H1 (cell line): Measurements from ENCODE around the gene SGMS1. TPM values are rescaled to one million over a fixed set of nuclear protein-coding genes. Genes with fewer than 3 reads are reported as not detected.

ENCODE experiments used
- ATF2 ChIP-seq: IDR thresholded peaks from 2 replicates; pipeline ENCODE4 v1.6.1; 2012; ENCODE audit warnings: low read length, inconsistent platforms
- ATF3 ChIP-seq: IDR thresholded peaks from 2 replicates; pipeline ENCODE4 v1.6.1; 2011; ENCODE audit warnings: low read depth, mild to moderate bottlenecking, low read length; ENCODE audit not compliant: insufficient read depth
- BACH1 ChIP-seq: IDR thresholded peaks from 2 replicates; pipeline ENCODE4 v1.6.1; 2012; ENCODE audit warnings: low read length, improper control_type of control experiment
- CTBP2 ChIP-seq: IDR thresholded peaks from 2 replicates; pipeline ENCODE4 v1.7.0; 2011; ENCODE audit warnings: borderline replicate concordance, mild to moderate bottlenecking, moderate library complexity, mixed read lengths, low read length; ENCODE audit not compliant: insufficient read depth, insufficient read length
- CTCF ChIP-seq, 3 experiments: IDR thresholded peaks; 1 replicate in 2 of 3; 2 replicates in 1 of 3; pipeline versions ENCODE4 v1.5.1 to v1.6.1; 2011; ENCODE audit warnings: low read length in 3 of 3, mild to moderate bottlenecking in 3 of 3, inconsistent platforms in 2 of 3, low read depth in 1 of 3, moderate library complexity in 1 of 3; ENCODE audit not compliant: insufficient read depth in 1 of 3; ENCODE audit errors: control extremely low read depth in 1 of 3
- GTF2F1 ChIP-seq: IDR thresholded peaks from 2 replicates; pipeline ENCODE4 v1.6.1; 2012; ENCODE audit warnings: low read depth, low read length, improper control_type of control experiment, borderline replicate concordance
- HDAC6 ChIP-seq: IDR thresholded peaks from one replicate; pipeline ENCODE4 v1.7.1; 2012; ENCODE audit warnings: low read depth, mild to moderate bottlenecking, inconsistent platforms, low read length, moderate library complexity
- KDM4A ChIP-seq: IDR thresholded peaks from one replicate; pipeline ENCODE4 v1.7.1; 2012; ENCODE audit warnings: low read depth, mild to moderate bottlenecking, moderate library complexity, low read length, inconsistent platforms; ENCODE audit not compliant: severe bottlenecking
- KDM5A ChIP-seq: fragments of 200-600 bp; IDR thresholded peaks from 2 replicates; pipeline ENCODE4 v1.7.1; 2012; ENCODE audit warnings: mild to moderate bottlenecking, low read length, inconsistent platforms, mixed read lengths
- POLR2AphosphoS5 ChIP-seq: IDR thresholded peaks from 2 replicates; pipeline ENCODE4 v1.6.1; 2011; ENCODE audit warnings: low read depth, low read length
- RBBP5 ChIP-seq: IDR thresholded peaks from 2 replicates; pipeline ENCODE4 v1.7.1; 2012; ENCODE audit warnings: low read depth, mild to moderate bottlenecking, inconsistent platforms, low read length, moderate library complexity, borderline replicate concordance
- RFX5 ChIP-seq: IDR thresholded peaks from 2 replicates; pipeline ENCODE4 v1.6.1; 2011; ENCODE audit warnings: low read depth, low read length, improper control_type of control experiment, borderline replicate concordance
- SIN3A ChIP-seq, 2 experiments: IDR thresholded peaks in 1 of 2; conservative IDR thresholded peaks in 1 of 2; 2 replicates each; pipeline ENCODE4 v1.6.1; 2011 to 2012; ENCODE audit warnings: low read length in 2 of 2, improper control_type of control experiment in 1 of 2, low read depth in 1 of 2, mild to moderate bottlenecking in 1 of 2
- SIRT6 ChIP-seq: IDR thresholded peaks from one replicate; pipeline ENCODE4 v1.7.1; 2012; ENCODE audit warnings: low read length, inconsistent platforms
- SIX5 ChIP-seq: IDR thresholded peaks from 2 replicates; pipeline ENCODE4 v1.6.1; 2011; ENCODE audit warnings: mild to moderate bottlenecking, low read depth, low read length
- TAF1 ChIP-seq: IDR thresholded peaks from 2 replicates; pipeline ENCODE4 v1.6.1; 2011; ENCODE audit warnings: mild to moderate bottlenecking, low read depth, low read length
- TEAD4 ChIP-seq: IDR thresholded peaks from 2 replicates; pipeline ENCODE4 v1.6.1; 2012; ENCODE audit warnings: low read depth, low read length, inconsistent platforms, mixed read lengths
- USF2 ChIP-seq: IDR thresholded peaks from 2 replicates; pipeline ENCODE4 v1.6.1; 2011; ENCODE audit warnings: low read length, improper control_type of control experiment
- polyA plus RNA-seq, 7 experiments: library from polyadenylated mRNA; depleted of rRNA in 3 of 7; stranded (reverse) in 5 of 7; unstranded in 2 of 7; fragments of >200 nt in 5 of 7; fragments of 200-250 nt in 2 of 7; gene quantifications; 1 replicate in 5 of 7; 2 replicates in 1 of 7; 4 replicates in 1 of 7; pipeline versions ENCODE4 v1.2.1 to v1.2.3, GENCODE V29; 2011 to 2013; ENCODE audit warnings: missing spikeins in 2 of 7, mixed read lengths in 2 of 7
- total RNA-seq: library from RNA; stranded (reverse); fragmentation: NEBNext Ultra II Directional; extraction: Animal tissue kit (Norgen Biotek cat#: 25700); gene quantifications from 2 replicates; pipeline ENCODE4 v1.2.1, GENCODE V29; 2021

SGMS1 gene
- total and polyA plus RNA-seq, 2 of the 8 experiments (the other 6 are each of a cell fraction or from before 2014, with no cell fraction given), result 6.0 to 15.6 TPM

- TF ChIP-seq ATF2, result 0 out of 2 replicates have a peak, but pooled peaks have one; percentile 60
- TF ChIP-seq SIX5, result no peak
- no peak for TF ChIP-seq KDM5A
- TF ChIP-seq SIRT6, result no peak
- no peak; the same call in 1 of the 2 replicates for TF ChIP-seq TEAD4
- TF ChIP-seq BACH1, result no peak
- TF ChIP-seq USF2, result no peak
- TF ChIP-seq GTF2F1, result no peak
- no peak for TF ChIP-seq KDM4A
- peak in 2 of 3 experiments; percentile 46 to 71; a peak in 3 of 4 replicates for TF ChIP-seq CTCF (IDR thresholded peaks at IDR 0.05; ENCODE audit: control extremely low read depth in 1 of 3, insufficient read depth in 1 of 3, low read depth in 1 of 3, low read length in 3 of 3)
- TF ChIP-seq RBBP5, result no peak
- TF ChIP-seq TAF1, result no peak
- no peak for TF ChIP-seq SIN3A (conservative IDR thresholded peaks at IDR 0.05 in 1 of 2, IDR thresholded peaks at IDR 0.05 in 1 of 2; ENCODE audit: low read depth in 1 of 2, low read length in 2 of 2)
- no peak for TF ChIP-seq ATF3
- TF ChIP-seq RFX5, result no peak
- no peak for TF ChIP-seq POLR2AphosphoS5
- TF ChIP-seq CTBP2, result no peak
- no peak for TF ChIP-seq HDAC6
Observed at GRCh38 chr10:50614444-50615137, 9.2 kb downstream of the SGMS1 start (continued).
